Stimulated activated CD8-positive, alpha-beta memory T cell treated with anti-CD3 and anti-CD28 coated beads, Interleukin-7, amount 100 ng/mL, for 48 hours (primary cell): ENCODE results near the gene ZRANB1.

Source experiments
- DNase-seq, 2 donors: peaks; one replicate each; pipeline ENCODE4 v3.0.0-alpha.2; 2020; ENCODE audit warnings: low read depth in 1 of 2; ENCODE audit errors: extremely low read depth in 1 of 2

Gene ZRANB1

DNA sequence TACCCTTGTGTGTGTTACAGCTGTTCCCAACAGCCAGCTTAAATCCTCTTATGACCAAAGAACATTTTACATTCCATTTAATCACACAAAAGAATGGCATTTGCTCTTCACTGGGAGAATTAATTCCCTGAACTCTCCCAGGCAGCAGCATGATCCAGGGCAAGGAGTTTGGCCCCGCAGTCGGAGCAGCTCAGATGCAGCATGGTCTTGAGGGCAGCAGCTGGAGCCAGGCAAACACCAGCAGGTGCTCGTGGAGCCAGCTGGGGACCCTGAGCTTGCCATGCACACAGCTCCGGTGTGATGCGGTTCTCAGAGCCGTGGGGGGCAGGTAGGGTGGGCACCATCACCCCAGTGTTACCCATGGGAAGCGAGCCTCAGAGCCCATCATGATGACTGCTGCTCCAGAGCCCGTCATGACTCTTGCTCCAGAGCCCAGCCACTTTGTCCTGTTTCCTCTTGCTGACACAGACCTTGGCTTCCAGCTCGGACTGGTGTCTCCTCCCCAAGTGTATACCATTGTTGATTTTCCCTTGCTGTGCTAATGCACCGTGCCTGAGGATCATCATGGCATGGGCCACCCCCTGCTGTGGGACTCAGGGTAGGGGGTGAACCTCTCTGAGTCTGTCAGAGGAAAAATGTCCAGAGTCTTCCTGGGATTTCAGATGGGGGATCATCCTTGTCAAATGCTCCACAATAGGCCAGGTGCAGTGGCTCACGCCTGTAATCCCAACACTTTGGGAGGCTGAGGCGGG, 75.8 kb downstream of the ZRANB1 start:
- no peak for DNase-seq

DNA sequence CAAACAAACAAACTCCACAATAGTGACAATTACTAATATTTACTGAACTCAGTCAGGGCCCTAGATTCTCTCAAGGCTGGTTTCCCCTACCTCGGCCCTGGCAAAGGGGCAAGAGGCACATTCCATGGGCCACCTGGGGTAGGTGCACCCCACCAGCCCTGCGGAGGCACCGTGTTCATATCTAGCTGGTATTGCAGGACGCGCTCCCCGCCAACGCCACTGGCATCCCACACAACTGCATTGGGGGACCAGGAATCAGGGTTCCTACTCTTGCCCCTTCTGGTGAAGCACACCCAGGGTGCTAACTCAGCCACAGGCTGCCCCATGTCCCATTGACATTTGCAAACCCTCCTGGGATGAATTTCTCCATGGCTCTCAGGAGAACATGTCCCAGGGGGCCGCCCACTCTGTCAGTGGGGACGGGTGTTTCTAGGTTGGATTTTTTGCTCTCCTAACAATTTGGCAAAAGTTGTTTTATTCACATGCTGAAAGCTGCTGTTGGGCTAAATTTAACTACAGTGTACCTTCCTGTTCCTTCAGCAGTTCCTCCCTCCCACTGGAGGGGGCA, 76.7 kb downstream of the ZRANB1 start:
- no peak for DNase-seq

DNA sequence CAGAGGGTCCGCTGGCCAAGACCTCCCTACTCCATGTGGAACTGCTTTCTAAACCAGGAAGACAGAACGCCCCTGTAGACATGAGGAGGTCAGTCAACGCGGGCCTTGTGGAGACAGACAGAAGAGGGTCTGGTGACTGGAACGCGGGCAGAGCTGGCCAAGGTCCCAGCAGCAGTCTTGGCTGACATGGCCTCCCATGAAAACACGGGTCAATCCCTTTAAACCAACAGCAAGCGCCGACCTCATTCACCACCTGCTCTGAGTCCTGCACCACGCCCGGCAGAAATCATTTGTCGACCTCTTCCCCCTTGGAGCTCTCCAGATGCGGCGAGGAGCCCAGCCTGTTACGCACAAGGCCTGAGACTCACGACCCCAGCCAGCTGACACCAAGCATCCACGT, 78.5 kb downstream of the ZRANB1 start:
- no peak for DNase-seq

DNA sequence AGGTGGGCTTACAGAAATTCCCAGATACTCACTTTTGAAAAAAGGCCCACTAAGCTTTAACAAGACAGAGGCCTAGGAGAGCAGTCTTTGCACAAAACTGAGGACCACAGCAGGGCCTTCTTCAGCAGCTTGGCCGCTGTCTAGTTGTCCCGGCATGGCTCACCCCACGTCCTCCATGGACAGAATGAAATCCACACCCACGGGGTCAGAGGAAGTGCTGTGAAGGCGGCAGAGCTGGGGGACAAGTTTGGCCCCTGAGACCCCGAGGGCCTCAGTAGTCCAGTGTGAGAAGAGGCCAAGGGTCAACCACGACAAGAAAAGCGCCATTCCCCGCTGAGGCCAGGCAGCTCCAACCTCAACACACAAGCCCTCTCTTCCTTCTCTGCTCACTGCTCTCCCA, 78.9 kb downstream of the ZRANB1 start:
- no peak for DNase-seq

DNA sequence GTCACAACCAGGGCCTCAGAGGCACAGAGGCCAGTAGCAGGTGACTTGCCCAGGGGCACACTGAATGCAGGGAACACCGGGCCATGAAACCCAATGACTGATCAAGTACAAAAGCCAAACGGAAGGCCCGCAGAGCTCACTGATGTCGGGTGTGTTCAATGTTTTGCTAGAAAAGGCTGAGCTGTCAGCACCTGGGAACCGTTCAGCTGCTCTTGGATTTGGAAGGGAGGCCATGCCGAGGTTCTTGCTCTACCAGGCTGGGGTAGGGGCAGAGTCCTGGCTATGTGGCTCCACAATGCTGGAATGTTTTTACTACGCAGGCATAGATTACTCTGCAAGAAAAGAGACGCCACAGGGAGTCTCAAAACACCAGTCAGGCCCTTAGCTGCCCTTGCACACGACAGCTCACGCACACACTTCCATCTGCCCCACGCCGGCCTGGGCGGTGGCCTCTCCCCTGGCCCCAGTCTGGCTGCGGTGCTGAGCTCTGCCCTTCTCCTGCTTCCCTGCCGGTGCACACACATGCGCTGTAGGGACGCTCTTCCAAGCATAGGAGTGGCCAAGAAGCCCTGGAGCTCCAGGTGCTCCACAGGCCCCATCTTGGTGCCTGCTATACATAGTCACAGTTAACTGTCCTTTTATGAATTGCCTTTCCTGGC, 79.9 kb downstream of the ZRANB1 start:
- no peak for DNase-seq

DNA sequence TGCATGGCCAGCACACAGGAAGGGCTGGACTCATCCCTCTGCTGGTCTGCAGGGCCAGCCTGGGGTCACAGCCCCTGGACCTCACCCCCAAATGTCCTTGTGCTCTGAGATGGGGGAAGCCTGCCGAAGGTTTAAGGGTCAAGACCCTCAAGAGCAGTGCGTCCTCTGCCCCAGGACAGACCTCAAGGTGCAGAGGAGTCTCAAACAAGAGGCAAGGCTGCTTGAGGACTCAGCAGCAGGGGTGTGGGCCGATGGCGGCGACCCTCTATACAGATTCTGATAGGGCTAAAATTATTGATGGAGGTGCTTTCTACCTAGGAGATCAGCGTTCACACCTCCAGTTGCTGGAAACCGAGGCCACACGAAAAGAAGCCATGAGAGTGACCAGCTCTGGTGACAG, 80.7 kb downstream of the ZRANB1 start:
- no peak for DNase-seq

DNA sequence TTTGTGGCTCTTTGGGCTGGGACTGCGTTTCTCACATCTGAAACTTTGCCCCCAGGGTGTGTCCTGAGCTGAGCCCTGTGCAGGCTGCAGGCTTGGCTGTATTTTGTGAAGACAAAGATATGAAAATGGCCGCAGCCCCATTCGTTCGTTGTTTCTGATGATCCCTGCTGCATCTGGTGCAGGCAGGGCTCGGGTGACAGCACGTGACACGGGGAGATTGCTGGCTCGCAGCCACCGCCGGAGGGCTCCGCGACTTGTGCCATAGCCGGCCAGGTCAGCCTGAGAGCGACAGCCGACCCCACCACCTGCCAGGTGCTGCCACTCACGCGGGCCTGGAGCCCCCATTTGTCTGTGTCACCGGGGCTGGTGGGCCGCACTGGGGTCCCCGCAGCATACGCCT, 81.3 kb downstream of the ZRANB1 start:
- DNase-seq = no peak

DNA sequence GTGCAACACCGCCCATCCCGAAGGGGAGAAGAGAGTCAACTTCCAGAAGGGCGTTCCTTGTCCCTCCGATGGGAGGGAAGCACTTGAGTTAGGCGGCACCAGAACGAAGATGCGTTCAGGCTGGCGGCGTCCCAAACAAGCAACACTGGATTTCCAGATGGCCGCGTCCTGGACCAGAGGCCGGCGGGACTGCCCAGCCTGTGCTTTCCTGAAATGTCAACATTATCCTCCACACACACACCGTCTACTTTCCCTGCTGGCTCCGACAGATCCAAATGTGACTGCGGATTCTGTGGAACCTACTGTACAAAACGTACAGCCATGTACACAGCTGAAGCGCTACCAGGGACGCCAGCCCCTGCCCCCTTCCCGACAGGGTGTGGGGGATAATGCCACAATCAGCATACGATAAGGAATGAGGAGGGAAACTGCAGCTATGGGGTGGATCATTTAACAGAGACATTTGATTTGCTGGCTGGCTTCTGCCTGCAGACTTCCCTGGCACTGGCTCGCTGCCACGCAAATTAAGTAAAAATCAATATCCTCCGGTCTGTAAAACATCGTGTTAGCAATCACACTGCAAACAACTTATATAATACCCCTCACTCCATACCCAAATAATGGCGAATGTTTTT, 82.1 kb downstream of the ZRANB1 start:
- DNase-seq = no peak

DNA sequence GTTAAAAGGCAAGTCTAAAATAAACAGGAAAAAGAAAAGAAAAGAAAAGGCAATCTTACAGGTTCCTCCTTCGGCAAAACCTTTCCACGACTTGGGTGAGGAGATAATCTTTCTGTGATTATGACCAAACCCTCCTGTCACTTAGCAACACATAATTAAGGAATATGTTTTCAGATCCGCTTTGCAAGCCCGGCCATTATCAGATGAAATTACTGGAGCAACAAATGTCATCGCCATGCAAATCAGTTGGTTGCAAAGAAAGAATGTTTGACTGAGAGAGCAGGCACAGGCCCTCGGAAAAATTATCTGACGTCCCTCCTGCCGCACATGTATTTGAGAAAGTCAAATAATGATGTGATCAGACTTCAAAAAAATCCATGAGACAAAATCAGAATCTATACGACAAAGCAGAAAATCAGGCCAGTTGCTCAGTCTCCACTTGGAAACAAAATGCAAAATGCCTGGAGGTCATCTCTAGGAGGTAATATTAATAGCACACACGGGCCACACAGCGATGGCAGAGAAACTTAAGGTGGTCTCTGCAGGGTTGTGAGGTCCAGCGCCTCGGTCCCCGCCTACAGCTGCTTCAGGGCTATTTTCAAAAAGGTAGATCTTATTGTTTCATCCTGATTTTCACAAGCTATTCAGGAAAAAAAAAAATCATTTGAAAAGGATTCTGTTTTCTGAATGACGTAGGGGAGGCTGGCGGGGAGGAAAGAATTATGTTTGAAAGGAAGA, 82.7 kb downstream of the ZRANB1 start:
- DNase-seq = no peak

DNA sequence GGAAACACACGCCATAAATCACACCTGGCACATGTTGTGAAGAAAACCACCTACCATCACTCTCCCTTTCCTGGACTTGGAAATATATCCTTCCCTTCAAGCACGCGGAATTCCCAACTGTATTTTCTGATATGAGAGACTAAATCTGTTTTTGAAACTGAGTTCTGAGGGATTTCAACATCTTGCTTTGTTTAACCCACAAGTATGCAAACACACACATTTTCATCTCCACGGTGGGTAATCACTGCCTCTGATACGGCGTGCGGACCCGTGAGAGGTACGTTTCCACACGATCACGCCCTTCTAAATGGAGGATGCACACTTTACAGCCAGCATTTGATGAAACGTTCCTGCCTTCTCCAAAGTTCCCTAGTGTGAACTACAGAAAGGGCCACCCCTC, 83.4 kb downstream of the ZRANB1 start:
- no peak for DNase-seq

DNA sequence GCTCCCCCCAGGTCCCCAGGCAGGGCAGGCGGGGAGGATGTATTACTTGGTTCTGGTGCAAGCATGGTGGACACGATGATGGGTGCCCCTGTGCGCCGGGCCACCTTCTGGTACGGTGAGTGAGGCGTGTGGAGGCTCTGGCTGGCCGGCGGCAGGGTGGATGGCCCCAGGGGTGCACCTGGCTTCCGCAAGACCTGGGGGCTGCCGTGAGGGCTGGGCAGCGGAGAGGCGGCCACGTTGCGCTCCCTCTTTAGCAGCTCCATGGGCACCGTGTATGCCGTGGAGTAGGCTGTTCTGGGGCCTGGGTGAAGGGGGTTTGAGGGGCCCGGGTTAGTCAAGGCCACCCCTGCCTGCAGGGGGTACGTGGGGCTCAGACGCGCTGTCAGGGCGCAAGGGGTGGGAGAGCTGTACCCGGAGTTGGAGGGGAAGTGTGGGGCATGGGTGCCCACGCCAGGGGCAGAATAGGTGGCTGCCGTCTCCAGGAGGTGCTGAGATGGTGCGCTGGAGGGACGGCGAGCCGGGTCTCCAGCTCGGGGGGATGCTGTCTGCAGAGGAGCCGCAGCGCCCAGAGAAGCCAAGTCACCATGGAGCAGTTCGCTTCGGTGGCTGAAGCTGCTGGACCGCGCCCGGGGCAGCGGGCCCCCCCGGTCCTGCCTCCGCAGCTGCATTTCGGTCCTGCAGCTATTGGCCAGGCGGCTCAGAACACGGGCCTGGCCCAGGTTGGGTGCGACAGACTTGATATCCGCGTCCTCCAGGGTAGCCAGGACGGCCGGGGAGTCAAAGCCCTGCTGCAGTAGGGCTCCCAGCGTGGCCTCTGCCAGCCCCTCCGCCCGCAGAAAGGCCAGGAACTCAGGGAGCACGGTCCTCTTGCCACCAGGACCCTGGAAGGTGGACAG, 84.4 kb downstream of the ZRANB1 start:
- no peak for DNase-seq

DNA sequence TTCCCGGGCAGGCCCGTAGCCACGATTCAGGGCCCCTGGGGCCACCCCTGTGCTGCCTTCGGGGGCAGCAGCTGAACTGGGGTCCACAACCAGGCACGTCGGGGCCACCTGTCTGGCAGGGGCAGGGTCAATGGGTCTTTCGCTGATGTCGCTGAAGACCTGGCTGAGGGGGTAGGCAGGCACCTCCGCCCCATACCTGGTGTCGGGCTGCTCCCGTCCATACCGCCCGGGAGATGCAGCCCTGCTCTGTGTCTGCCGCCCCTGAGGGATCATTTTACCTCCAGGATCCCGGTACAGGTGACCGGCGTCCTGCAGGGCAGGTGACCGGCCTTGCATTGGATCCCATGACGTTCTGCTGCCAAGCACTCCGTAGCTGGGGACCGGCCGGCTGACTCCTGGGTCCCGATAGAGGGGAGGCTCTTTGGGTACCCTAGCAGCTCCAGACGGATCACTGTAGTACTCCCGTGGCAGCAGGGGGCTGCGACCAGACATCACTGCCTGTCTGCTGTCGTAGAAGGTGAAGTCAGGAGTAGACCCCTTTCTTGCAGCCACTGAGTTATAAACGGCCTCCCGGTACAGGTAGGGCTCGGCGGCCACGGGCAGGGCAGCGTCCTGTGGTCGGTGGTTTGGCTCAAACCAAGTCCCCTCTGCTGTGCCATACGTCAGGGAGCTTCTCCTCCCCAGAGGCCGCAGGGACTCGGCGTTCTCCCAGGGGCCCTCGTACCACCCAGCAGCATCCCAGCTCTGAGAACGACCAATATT, 85.2 kb downstream of the ZRANB1 start:
- no peak for DNase-seq

DNA sequence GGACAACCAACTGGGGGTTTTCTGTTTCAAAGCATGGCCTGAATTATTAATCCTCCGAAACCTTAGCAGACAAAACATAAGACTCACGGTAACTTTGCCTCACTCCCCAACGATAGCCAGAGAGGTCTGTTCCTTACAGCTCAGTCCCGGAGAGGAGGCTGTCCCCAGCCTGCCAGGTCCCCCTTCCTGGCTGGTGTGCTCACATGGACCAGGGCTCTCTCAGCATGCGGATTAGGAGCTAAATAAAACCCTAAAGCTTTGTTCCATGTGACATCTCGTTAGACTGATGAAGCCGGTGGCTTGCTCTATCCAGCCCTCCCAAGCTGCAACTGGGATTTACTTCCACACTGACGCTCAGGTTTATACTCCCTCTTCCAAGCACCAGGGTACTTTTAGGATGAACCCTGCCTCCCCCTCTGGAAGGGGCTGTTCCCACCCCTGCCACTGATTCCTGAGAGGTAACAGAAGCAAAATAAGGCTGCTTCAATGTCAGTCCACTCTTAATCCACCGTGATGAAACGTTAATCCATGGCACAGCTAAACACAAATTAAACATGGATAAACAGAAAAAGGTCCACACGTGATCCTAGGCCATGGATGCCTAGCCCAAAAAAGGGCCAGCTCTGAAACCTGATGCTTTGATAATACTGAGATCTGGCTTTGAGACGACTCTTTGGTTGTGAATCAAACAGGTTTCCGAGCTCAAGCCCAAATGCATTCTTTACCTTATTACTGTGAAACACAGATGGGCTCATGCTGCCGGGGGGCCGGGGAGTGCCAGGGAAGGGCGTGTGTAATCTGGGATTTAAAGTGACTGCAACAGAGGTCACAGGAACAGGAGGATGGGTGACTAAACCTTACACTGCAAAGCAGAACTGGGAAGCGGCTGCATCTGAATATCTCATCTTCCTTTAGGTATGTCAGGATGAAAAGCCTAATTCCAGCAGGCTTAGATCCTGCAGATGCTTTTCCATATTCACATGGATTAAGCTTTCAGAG, 86.2 kb downstream of the ZRANB1 start:
- DNase-seq = no peak

DNA sequence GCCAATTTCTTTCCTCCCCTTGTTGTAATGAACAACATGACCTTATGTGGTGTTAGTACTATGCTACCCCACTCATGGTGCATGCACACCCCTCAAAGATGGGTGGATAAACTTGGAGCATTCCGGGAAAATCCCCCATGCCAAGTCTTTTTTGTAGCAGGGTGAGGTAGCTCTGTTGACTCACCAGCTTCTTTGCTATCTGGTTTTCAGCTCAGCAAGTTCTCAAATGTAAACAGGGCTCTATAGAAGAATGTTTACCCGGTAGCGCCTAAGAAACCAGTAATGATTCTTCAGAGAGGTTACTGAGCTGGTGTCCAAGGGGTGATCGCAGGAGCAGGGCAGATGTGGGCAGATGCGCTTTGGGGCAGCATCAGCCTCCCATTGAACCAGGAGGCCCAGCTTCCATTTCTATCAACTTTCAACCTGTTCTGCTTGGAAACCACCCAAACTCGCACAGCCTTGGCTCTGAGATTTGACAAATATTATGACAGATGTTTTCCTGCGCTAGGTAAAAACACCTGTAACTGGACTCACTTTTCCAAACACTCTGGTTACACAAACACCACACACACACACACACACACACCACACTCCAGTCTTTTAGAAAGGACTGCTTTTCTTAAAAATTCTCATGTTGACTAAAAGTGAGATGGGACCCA, 87.8 kb downstream of the ZRANB1 start:
- no peak for DNase-seq

DNA sequence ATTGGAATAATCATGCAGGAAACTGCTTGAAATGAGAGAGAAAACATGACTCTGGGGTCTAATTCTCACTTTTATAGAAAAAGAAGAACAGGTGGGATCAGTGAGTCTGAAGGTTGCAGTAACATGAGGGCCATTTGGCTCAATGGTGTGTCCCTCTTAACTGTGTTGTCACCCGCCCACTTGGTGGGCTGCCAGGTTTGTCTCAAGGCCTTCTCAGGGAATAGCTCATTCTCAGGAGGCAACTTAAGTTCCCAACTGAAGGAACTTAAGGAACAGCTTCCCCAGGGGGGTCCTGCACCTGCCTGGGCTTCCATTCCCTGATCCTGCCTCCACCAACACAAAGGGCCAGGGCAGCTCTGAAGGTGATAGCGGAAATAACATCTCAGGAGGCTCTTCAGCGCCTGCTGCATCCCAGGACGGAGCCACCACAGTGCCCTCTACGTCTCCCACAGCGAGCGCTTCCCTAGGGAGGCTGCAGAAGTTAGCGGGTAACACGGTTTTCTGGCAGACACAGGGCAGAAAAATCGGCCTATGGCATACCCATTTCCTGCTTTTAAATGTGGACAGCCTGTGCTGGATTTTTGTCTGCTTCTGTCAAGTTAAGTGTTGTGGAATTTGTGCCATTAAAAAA, 88.8 kb downstream of the ZRANB1 start:
- DNase-seq = no peak

DNA sequence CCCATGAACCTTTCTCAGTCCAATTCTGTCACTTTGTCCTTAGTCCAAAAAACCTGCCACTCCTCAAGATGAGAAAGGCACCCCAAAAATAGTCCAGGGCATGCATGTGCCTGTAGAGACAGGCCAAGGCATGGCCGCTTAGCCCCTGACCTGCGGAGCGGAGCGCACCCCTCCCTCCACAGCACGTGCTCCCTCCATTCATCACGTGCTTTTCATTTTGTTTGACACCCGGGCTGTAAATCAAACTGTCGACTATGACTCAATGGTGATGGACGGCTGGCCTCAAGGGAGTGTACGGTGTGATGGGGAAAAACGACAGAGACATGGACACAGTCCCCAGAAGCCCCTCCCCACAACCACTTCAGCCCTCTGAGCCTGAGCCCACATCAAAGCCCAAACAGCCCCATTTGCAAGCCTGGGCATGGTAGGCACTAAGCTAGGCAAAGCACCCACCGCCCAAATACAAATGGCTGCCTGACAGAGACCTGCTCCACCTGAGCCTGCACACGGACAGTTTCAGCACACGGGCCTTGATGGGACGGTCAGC, 90.6 kb downstream of the ZRANB1 start:
- no peak for DNase-seq
